H1 (cell line): ENCODE results near the gene COL4A4. TPM values are rescaled to one million over a fixed set of nuclear protein-coding genes. Genes with fewer than 3 reads are reported as not detected.

ENCODE experiments used
- CTCF ChIA-PET: fragments of 300-600 bp; sonication (Branson Sonifier 250); formaldehyde crosslinking; loops from one replicate; lab custom pipeline; 2021; ENCODE audit not compliant: partially characterized antibody; lab: Charles Lee
- POLR2A ChIA-PET: fragments of 300-600 bp; sonication (Branson Sonifier 250); formaldehyde crosslinking; loops from one replicate; lab custom pipeline; 2021; ENCODE audit warnings: inconsistent platforms; ENCODE audit not compliant: partially characterized antibody; lab: Charles Lee
- DNase-seq, 2 experiments: peaks; one replicate each; pipeline versions ENCODE4 v3.0.0 to v3.0.0-alpha.2; 2010 to 2022; ENCODE audit warnings: low spot score in 2 of 2, low read depth in 1 of 2, mixed read lengths in 1 of 2
- FAIRE-seq: peaks from 2 replicates; lab custom pipeline; 2011; peaks lifted over from hg19 to GRCh38; lab: Jason Lieb, UNC
- H2AFZ ChIP-seq: 2 replicates; pipeline ENCODE4 v1.8.1; 2012; ENCODE audit warnings: low read length, inconsistent platforms
- H2AK5ac ChIP-seq: 2 replicates; pipeline ENCODE4 v1.6.1; 2013; ENCODE audit warnings: low read depth, low read length
- H2BK120ac ChIP-seq: replicated peaks from 2 replicates; pipeline ENCODE3; 2013; ENCODE audit warnings: low read depth, low read length, inconsistent platforms
- H2BK12ac ChIP-seq: 2 replicates; pipeline ENCODE4 v1.6.1; 2013; ENCODE audit warnings: low read depth, low read length
- H2BK15ac ChIP-seq: 2 replicates; pipeline ENCODE4 v1.6.1; 2013; ENCODE audit warnings: low read length
- H2BK20ac ChIP-seq: 2 replicates; pipeline ENCODE4 v1.6.1; 2013; ENCODE audit warnings: low read length
- H2BK5ac ChIP-seq: 2 replicates; pipeline ENCODE4 v1.6.1; 2013; ENCODE audit warnings: low read depth, low read length
- H3K14ac ChIP-seq: 2 replicates; pipeline ENCODE4 v1.6.1; 2013; ENCODE audit warnings: inconsistent platforms; ENCODE audit not compliant: insufficient read length
- H3K18ac ChIP-seq: 2 replicates; pipeline ENCODE4 v1.6.1; 2013; ENCODE audit warnings: low read length; ENCODE audit errors: extremely low read depth
- H3K23ac ChIP-seq: 2 replicates; pipeline ENCODE4 v1.6.1; 2013; ENCODE audit warnings: inconsistent platforms; ENCODE audit not compliant: insufficient read length
- H3K23me2 ChIP-seq: 2 replicates; pipeline ENCODE4 v1.6.1; 2013; ENCODE audit warnings: low read depth, low read length
- H3K27ac ChIP-seq: 2 replicates; pipeline ENCODE4 v1.6.1; 2011; ENCODE audit warnings: low read depth, low read length, inconsistent platforms
- H3K27me3 ChIP-seq, 4 experiments: replicated peaks in 1 of 4; 1 replicate in 1 of 4; 2 replicates in 3 of 4; pipeline versions ENCODE4 v1.6.1 to v1.8.1; 2011 to 2013; ENCODE audit warnings: low read length in 3 of 4, mild to moderate bottlenecking in 3 of 4, inconsistent platforms in 2 of 4, mixed read lengths in 2 of 4, moderate library complexity in 1 of 4; ENCODE audit not compliant: control insufficient read depth in 3 of 4, insufficient read depth in 3 of 4; ENCODE audit errors: extremely low read depth in 1 of 4
- H3K36me3 ChIP-seq, 4 experiments: 2 replicates each; pipeline versions ENCODE4 v1.6.1 to v1.8.1; 2011 to 2013; ENCODE audit warnings: mild to moderate bottlenecking in 4 of 4, low read length in 3 of 4, moderate library complexity in 2 of 4, control low read depth in 1 of 4, inconsistent platforms in 1 of 4; ENCODE audit not compliant: insufficient read depth in 4 of 4, control insufficient read depth in 2 of 4
- H3K4ac ChIP-seq: replicated peaks from 2 replicates; pipeline ENCODE3; 2013; ENCODE audit warnings: low read length, low read depth, mixed read lengths, inconsistent platforms; ENCODE audit not compliant: insufficient read length
- H3K4me1 ChIP-seq, 4 experiments: replicated peaks in 1 of 4; 1 replicate in 1 of 4; 2 replicates in 3 of 4; pipeline versions ENCODE4 v1.6.1 to v1.8.1; 2011 to 2013; ENCODE audit warnings: low read length in 3 of 4, inconsistent platforms in 2 of 4, mixed read lengths in 1 of 4; ENCODE audit not compliant: insufficient read depth in 4 of 4, control insufficient read depth in 3 of 4
- H3K4me2 ChIP-seq, 2 experiments: 2 replicates each; pipeline versions ENCODE4 v1.6.1 to v1.8.1; 2011 to 2013; ENCODE audit warnings: low read depth in 2 of 2, low read length in 2 of 2, control low read depth in 1 of 2, inconsistent platforms in 1 of 2, mild to moderate bottlenecking in 1 of 2; ENCODE audit not compliant: insufficient read depth in 1 of 2
- H3K4me3 ChIP-seq, 4 experiments: fragments of 200-600, 300-600 bp in 1 of 4; sonication (generic), shearing (Covaris generic), sonication (Bioruptor Twin) in 1 of 4; 2 replicates each; pipeline versions ENCODE4 v1.5.1 to v1.8.1; 2011 to 2016; ENCODE audit warnings: low read length in 4 of 4, low read depth in 3 of 4, control low read depth in 2 of 4, inconsistent platforms in 2 of 4, mild to moderate bottlenecking in 2 of 4, mixed read lengths in 1 of 4, moderate library complexity in 1 of 4; ENCODE audit not compliant: insufficient read depth in 2 of 4; ENCODE audit errors: extremely low read depth in 1 of 4
- H3K56ac ChIP-seq: replicated peaks from 2 replicates; pipeline ENCODE3; 2013; ENCODE audit warnings: low read depth, mild to moderate bottlenecking, mixed read lengths, low read length, inconsistent platforms; ENCODE audit not compliant: insufficient read length
- H3K79me1 ChIP-seq: 2 replicates; pipeline ENCODE4 v1.6.1; 2013; ENCODE audit warnings: low read depth, low read length, control low read depth
- H3K79me2 ChIP-seq, 2 experiments: 2 replicates each; pipeline versions ENCODE4 v1.6.1 to v1.8.1; 2012 to 2013; ENCODE audit warnings: low read length in 2 of 2, mild to moderate bottlenecking in 2 of 2, inconsistent platforms in 1 of 2; ENCODE audit not compliant: insufficient read depth in 2 of 2, control insufficient read depth in 1 of 2
- H3K9ac ChIP-seq, 4 experiments: replicated peaks in 1 of 4; 1 replicate in 1 of 4; 2 replicates in 3 of 4; pipeline versions ENCODE4 v1.6.1 to v1.8.1; 2011 to 2013; ENCODE audit warnings: low read depth in 3 of 4, low read length in 3 of 4, control low read depth in 2 of 4, mild to moderate bottlenecking in 2 of 4, moderate library complexity in 2 of 4, inconsistent platforms in 1 of 4; ENCODE audit errors: extremely low read depth in 1 of 4
- H3K9me3 ChIP-seq, 2 experiments: 2 replicates each; pipeline versions ENCODE4 v1.6.1 to v1.8.1; 2012 to 2013; ENCODE audit warnings: mild to moderate bottlenecking in 2 of 2, moderate library complexity in 2 of 2, control low read depth in 1 of 2, inconsistent platforms in 1 of 2, low read depth in 1 of 2, low read length in 1 of 2, mixed read lengths in 1 of 2; ENCODE audit not compliant: insufficient read depth in 2 of 2
- H4K20me1 ChIP-seq, 2 experiments: replicated peaks in 1 of 2; 2 replicates each; pipeline versions ENCODE3 to v1.8.1; 2011 to 2013; ENCODE audit warnings: inconsistent platforms in 2 of 2, low read length in 2 of 2, mild to moderate bottlenecking in 1 of 2; ENCODE audit not compliant: insufficient read depth in 2 of 2, control insufficient read depth in 1 of 2
- H4K5ac ChIP-seq: 2 replicates; pipeline ENCODE4 v1.6.1; 2013; ENCODE audit warnings: low read length, low read depth, mixed read lengths, inconsistent platforms; ENCODE audit not compliant: insufficient read length
- H4K8ac ChIP-seq: 2 replicates; pipeline ENCODE4 v1.8.0; 2013; ENCODE audit warnings: mild to moderate bottlenecking, moderate library complexity, low read length, inconsistent platforms; ENCODE audit not compliant: insufficient read depth; ENCODE audit errors: extremely low read depth
- H4K91ac ChIP-seq: replicated peaks from 2 replicates; pipeline ENCODE3; 2013; ENCODE audit warnings: low read length, mixed read lengths, inconsistent platforms; ENCODE audit not compliant: insufficient read length
- BCL11A ChIP-seq, 2 experiments: IDR thresholded peaks; one replicate each; pipeline ENCODE4 v1.6.1; 2011; ENCODE audit warnings: low read depth in 2 of 2, low read length in 2 of 2, mild to moderate bottlenecking in 2 of 2
- BRCA1 ChIP-seq: IDR thresholded peaks from 2 replicates; pipeline ENCODE4 v1.6.1; 2012; ENCODE audit warnings: low read depth, low read length, improper control_type of control experiment
- CHD1 ChIP-seq: IDR thresholded peaks from 2 replicates; pipeline ENCODE4 v1.6.1; 2012; ENCODE audit warnings: low read depth, low read length, improper control_type of control experiment
- CREB1 ChIP-seq: IDR thresholded peaks from 2 replicates; pipeline ENCODE4 v1.6.1; 2012; ENCODE audit warnings: inconsistent platforms
- FOSL1 ChIP-seq: IDR thresholded peaks from 2 replicates; pipeline ENCODE4 v1.6.1; 2011; ENCODE audit warnings: mild to moderate bottlenecking, low read depth, low read length, moderate library complexity; ENCODE audit not compliant: insufficient read depth
- HDAC2 ChIP-seq, 2 experiments: fragments of 300-600 bp in 1 of 2; sonication (generic) in 1 of 2; IDR thresholded peaks; 2 replicates each; pipeline ENCODE4 v1.6.1; 2011 to 2012; ENCODE audit warnings: low read depth in 2 of 2, low read length in 2 of 2, mild to moderate bottlenecking in 2 of 2, moderate library complexity in 2 of 2, borderline replicate concordance in 1 of 2, inconsistent platforms in 1 of 2
- KDM5A ChIP-seq: fragments of 200-600 bp; IDR thresholded peaks from 2 replicates; pipeline ENCODE4 v1.7.1; 2012; ENCODE audit warnings: mild to moderate bottlenecking, low read length, inconsistent platforms, mixed read lengths
- RXRA ChIP-seq: IDR thresholded peaks from 2 replicates; pipeline ENCODE4 v1.6.1; 2011; ENCODE audit warnings: low read depth, mild to moderate bottlenecking, low read length, moderate library complexity; ENCODE audit not compliant: insufficient read depth
- SIRT6 ChIP-seq: IDR thresholded peaks from one replicate; pipeline ENCODE4 v1.7.1; 2012; ENCODE audit warnings: low read length, inconsistent platforms
- SIX5 ChIP-seq: IDR thresholded peaks from 2 replicates; pipeline ENCODE4 v1.6.1; 2011; ENCODE audit warnings: mild to moderate bottlenecking, low read depth, low read length
- polyA plus RNA-seq, 7 experiments: library from polyadenylated mRNA; depleted of rRNA in 3 of 7; stranded (reverse) in 5 of 7; unstranded in 2 of 7; fragments of >200 nt in 5 of 7; fragments of 200-250 nt in 2 of 7; gene quantifications; 1 replicate in 5 of 7; 2 replicates in 1 of 7; 4 replicates in 1 of 7; pipeline versions ENCODE4 v1.2.1 to v1.2.3, GENCODE V29; 2011 to 2013; ENCODE audit warnings: missing spikeins in 2 of 7, mixed read lengths in 2 of 7
- total RNA-seq: library from RNA; stranded (reverse); fragmentation: NEBNext Ultra II Directional; extraction: Animal tissue kit (Norgen Biotek cat#: 25700); gene quantifications from 2 replicates; pipeline ENCODE4 v1.2.1, GENCODE V29; 2021

COL4A4 gene
- total and polyA plus RNA-seq, 2 of the 8 experiments (the other 6 are each of a cell fraction or from before 2014, with no cell fraction given), result 0.33 to 1.7 TPM

DNA sequence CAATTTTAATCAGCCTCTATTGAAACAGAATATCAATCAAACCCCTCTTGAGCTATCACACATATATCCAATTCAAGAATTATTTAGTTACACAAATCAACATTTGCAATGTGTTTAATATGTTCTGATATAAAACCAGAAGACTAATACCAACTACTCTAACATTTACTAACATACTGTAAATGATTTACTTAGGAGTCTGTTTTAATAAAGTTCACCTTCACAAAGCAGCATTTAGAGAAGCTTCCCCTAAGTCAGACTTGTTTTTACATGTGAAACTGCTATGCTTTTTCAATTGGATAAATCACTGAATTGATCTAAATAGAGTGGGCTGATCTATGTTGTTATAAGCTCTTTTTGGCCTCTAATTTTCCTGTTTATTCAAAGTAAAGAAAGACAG lies 18.8 kb upstream of the COL4A4 start:
- Histone ChIP-seq H4K20me1 (no peaks in the 10 kb centered on the region), H4K5ac (no peak overlapping the region), H4K91ac (no peak overlapping the region), H3K9me3 (no peaks in the 10 kb centered on the region), H3K23me2 (no peaks in the 10 kb centered on the region), H3K79me2 (no peaks in the 10 kb centered on the region), H2BK5ac (no peak overlapping the region), H2AFZ (no peak overlapping the region), H2BK15ac (no peak overlapping the region), H3K18ac (no peak overlapping the region), H3K4me1 (peaks cover 2 to 6% (median 4%) of the 10 kb centered on the region in 4 experiments; a peak in 4 of 7 replicates), H2BK120ac (no peak overlapping the region), H3K4me3 (no peak overlapping the region), H3K23ac (no peak overlapping the region), H2AK5ac (no peak overlapping the region), H2BK20ac (no peak overlapping the region), H3K14ac (no peak overlapping the region), H3K4me2 (no peak overlapping the region), H4K8ac (no peak overlapping the region), H3K9ac (no peak overlapping the region), H3K27me3 (no peaks in the 10 kb centered on the region; a peak in 1 of 7 replicates), H2BK12ac (no peak overlapping the region), H3K36me3 (no peaks in the 10 kb centered on the region), H3K56ac (no peak overlapping the region), H3K4ac (no peak overlapping the region), H3K79me1 (no peaks in the 10 kb centered on the region), H3K27ac (no peak overlapping the region)
- no peak for DNase-seq
- ChIA-PET CTCF (interaction anchor here (0.9 to 1.0 kb wide), 2 partner anchors 27 to 57 kb away, joined by 4 read pairs; no protein-coding TSS in a partner anchor), POLR2A (no interaction called here)
- TF ChIP-seq CREB1 (no peak), CHD1 (no peak), SIX5 (no peak), FOSL1 (no peak), BRCA1 (no peak), SIRT6 (no peak), KDM5A (no peak), BCL11A (IDR thresholded peaks at IDR 0.05; ENCODE audit: low read depth in 2 of 2, low read length in 2 of 2) (no peak), RXRA (no peak), HDAC2 (IDR thresholded peaks at IDR 0.05; ENCODE audit: borderline replicate concordance in 1 of 2, low read depth in 2 of 2, low read length in 2 of 2) (no peak)
- no peak for FAIRE-seq
